ENCODE results near the gene CMC4.

- TF ChIP-seq MAX (IDR thresholded peaks at IDR 0.05) = 0 out of 2 replicates have a peak, but pooled peaks have one; percentile 17
- TF ChIP-seq YY1 (IDR thresholded peaks at IDR 0.05; ENCODE audit: low read depth) = peak; percentile 93
Measured at GRCh38 chrX:155070975-155071693, at the start of gene CMC4, which contains the start of the genes BRCC3 and MTCP1.
